HepG2 (cell line): ENCODE measurements around the gene AHNAK. TPM values are rescaled to one million over a fixed set of nuclear protein-coding genes. Genes with fewer than 3 reads are reported as not detected.
A peak's percentile ranks its signal among the peaks of the same experiment; 100 is the strongest.

Experiments
- DDIT3 ChIP-seq: sonication (generic); formaldehyde crosslinking; IDR thresholded peaks from 2 replicates; pipeline ENCODE4 v1.4.0; 2020; ENCODE audit warnings: mild to moderate bottlenecking, missing genetic modification reagents
- NFAT5 ChIP-seq: sonication (generic); formaldehyde crosslinking; IDR thresholded peaks from 2 replicates; pipeline ENCODE4 v1.4.0; 2020; ENCODE audit warnings: missing genetic modification reagents
- SKI ChIP-seq: fragments of 450-650 bp; IDR thresholded peaks from one replicate; pipeline ENCODE4 v1.6.1; 2018; ENCODE audit warnings: mild to moderate bottlenecking; ENCODE audit not compliant: partially characterized antibody
- SMAD9 ChIP-seq: sonication (generic); formaldehyde crosslinking; IDR thresholded peaks from 2 replicates; pipeline ENCODE4 v1.5.1; 2020; ENCODE audit warnings: mild to moderate bottlenecking, missing genetic modification reagents
- THAP9 ChIP-seq: sonication (generic); formaldehyde crosslinking; IDR thresholded peaks from 2 replicates; pipeline ENCODE4; 2020; ENCODE audit warnings: missing genetic modification reagents, mild to moderate bottlenecking, borderline replicate concordance
- ZBED4 ChIP-seq: sonication (generic); formaldehyde crosslinking; IDR thresholded peaks from 2 replicates; pipeline ENCODE4 v1.4.0; 2020; ENCODE audit warnings: missing genetic modification reagents, borderline replicate concordance
- ZNF34 ChIP-seq: sonication (generic); formaldehyde crosslinking; IDR thresholded peaks from 2 replicates; pipeline ENCODE4 v1.4.0; 2020; ENCODE audit warnings: mild to moderate bottlenecking, missing genetic modification reagents, borderline replicate concordance
- ZNF687 ChIP-seq: sonication (generic); formaldehyde crosslinking; IDR thresholded peaks from 2 replicates; pipeline ENCODE4 v1.5.1; 2020; ENCODE audit warnings: mild to moderate bottlenecking, missing genetic modification reagents, moderate library complexity
- ZNF784 ChIP-seq: sonication (generic); formaldehyde crosslinking; IDR thresholded peaks from 2 replicates; pipeline ENCODE4 v1.5.1; 2020; ENCODE audit warnings: missing genetic modification reagents, mild to moderate bottlenecking, borderline replicate concordance
- polyA plus RNA-seq, 8 experiments: library from polyadenylated mRNA; depleted of rRNA in 3 of 8; stranded (reverse) in 7 of 8; unstranded in 1 of 8; fragments of >200 nt; fragmentation: Illumina TruSeq in 4 of 8; extraction: Trizol in 4 of 8; gene quantifications; 2 replicates each; pipeline versions ENCODE4 v1.2.1 to v1.2.3, GENCODE V29; 2011 to 2016; ENCODE audit warnings: low read depth in 4 of 8, missing spikeins in 1 of 8, mixed read lengths in 1 of 8; ENCODE audit not compliant: insufficient read depth in 1 of 8
- total RNA-seq, 5 experiments: library from RNA; depleted of rRNA; stranded (reverse); fragments of >200 nt; fragmentation: Illumina TruSeq; extraction: Trizol; gene quantifications; 2 replicates each; pipeline ENCODE4 v1.2.3, GENCODE V29; 2016; ENCODE audit warnings: low read depth in 1 of 5

The AHNAK gene
- total and polyA plus RNA-seq, 2 of the 13 experiments (the other 11 are each of a cell fraction or from before 2014, with no cell fraction given): 23.4 to 25.0 TPM

- TF ChIP-seq ZNF34 (no peak), DDIT3 (CRISPR knock-in tag) (no peak), SKI (no peak), SMAD9 (CRISPR knock-in tag) (peak; percentile 77; the same call in 1 of the 2 replicates), THAP9 (CRISPR knock-in tag) (no peak), ZNF784 (no peak), ZNF687 (CRISPR knock-in tag) (peak; percentile 95), ZBED4 (CRISPR knock-in tag) (no peak), NFAT5 (CRISPR knock-in tag) (no peak)
Measured at GRCh38 chr11:62508336-62509058, 38.1 kb downstream of the AHNAK start (continued).
